Stomach (tissue), 9 donors: ENCODE results near the gene ANKRD28. TPM values are rescaled to one million over a fixed set of nuclear protein-coding genes. Genes with fewer than 3 reads are reported as not detected.
A peak's percentile ranks its signal among the peaks of the same experiment; 100 is the strongest.
"Not testable (repeated sequence)": the region's sequence is repeated elsewhere in the genome, so short reads cannot be mapped to it uniquely, and the experiment has no call there.

Experiments
- DNase-seq, 2 donors: peaks; one replicate each; pipeline versions ENCODE4 v3.0.0 to v3.0.0-alpha.2; 2013 to 2019
- H3K27ac ChIP-seq, 5 donors: fragments of 200-600 bp in 4 of 5; sonication (generic) in 4 of 5; one replicate each; pipeline ENCODE4 v1.5.1; 2013 to 2019; ENCODE audit warnings: mild to moderate bottlenecking in 1 of 5, moderate library complexity in 1 of 5
- H3K27me3 ChIP-seq, 3 donors: fragments of 200-600 bp; sonication (generic); one replicate each; pipeline ENCODE4 v1.5.1; 2017 to 2019; ENCODE audit warnings: mixed run types in 1 of 3
- H3K36me3 ChIP-seq, 4 donors: fragments of 200-600 bp; sonication (generic); 1 replicate in 3 of 4; 2 replicates in 1 of 4; pipeline ENCODE4 v1.5.1; 2016 to 2019
- H3K4me1 ChIP-seq, 4 donors: fragments of 200-600 bp; sonication (generic); one replicate each; pipeline ENCODE4 v1.5.1; 2016 to 2019
- H3K4me3 ChIP-seq, 4 donors: fragments of 200-600 bp; sonication (generic) in 3 of 4; one replicate each; pipeline ENCODE4 v1.5.1; 2016 to 2019; ENCODE audit warnings: mild to moderate bottlenecking in 1 of 4
- H3K9me3 ChIP-seq, 4 donors: fragments of 200-600 bp; sonication (generic); one replicate each; pipeline ENCODE4 v1.5.1; 2016 to 2019
- CTCF ChIP-seq, 7 experiments: fragments of 450-650 bp in 4 of 7; fragments of 200-600 bp in 3 of 7; sonication (generic) in 3 of 7; IDR thresholded peaks; one replicate each; pipeline ENCODE4 v1.5.1; 2016 to 2019; ENCODE audit warnings: antibody characterized with exemption in 7 of 7, control low read depth in 2 of 7, mild to moderate bottlenecking in 1 of 7
- EP300 ChIP-seq: sonication (generic); formaldehyde crosslinking; IDR thresholded peaks from one replicate; pipeline ENCODE4 v1.6.1; 2017; ENCODE audit warnings: antibody characterized with exemption
- POLR2A ChIP-seq, 4 donors: fragments of 450-650 bp; IDR thresholded peaks; one replicate each; pipeline ENCODE4 v1.6.1; 2016; ENCODE audit warnings: antibody characterized with exemption in 4 of 4, control low read depth in 2 of 4, mild to moderate bottlenecking in 1 of 4, moderate library complexity in 1 of 4
- POLR2AphosphoS5 ChIP-seq, 3 donors: sonication (generic); formaldehyde crosslinking; IDR thresholded peaks; one replicate each; pipeline ENCODE4 v1.6.1; 2016; ENCODE audit warnings: antibody characterized with exemption in 3 of 3
- WGBS, 5 donors: extraction: QIAGEN DNeasy Blood & Tissue Kit in 3 of 5; methylation state at CpG; one replicate each; pipeline versions ENCODE4 v1.1.5 to v1.1.7; 2013 to 2018; 5-methylcytosine and 5-hydroxymethylcytosine counted together
- intact Hi-C: fragments of 100-400 bp; cut with DNase I; formaldehyde crosslinking; loops from one replicate; pipeline ENCODE4 v1.15.1; 2023; ENCODE audit warnings: low total_unique reads
- polyA plus RNA-seq, 3 donors: library from polyadenylated mRNA; stranded (reverse); fragments of 200-250 nt; gene quantifications; one replicate each; pipeline ENCODE4 v1.2.3, GENCODE V29; 2013
- total RNA-seq, 5 donors: library from RNA; depleted of rRNA; stranded (reverse); fragments of >200 nt; gene quantifications; one replicate each; pipeline versions ENCODE4 v1.1.0 to v1.2.3, GENCODE V29; 2014 to 2016
- donor health status: healthy with polysubstance abuse.
- donor health status: Bipolar disorder and iron deficiency.
- donor health status: healthy.

Gene ANKRD28
- total and polyA plus RNA-seq, 8 donors = 6.8 to 102 (median 16.6) TPM

GRCh38 chr3:15782429-15782828 is 15.3 kb downstream of the ANKRD28 start:
- intact Hi-C loops = no loop called here
- no peaks in the 10 kb centered on the region for H3K27me3 ChIP-seq
- H3K36me3 ChIP-seq = no peaks in the 10 kb centered on the region
- TF ChIP-seq POLR2A (IDR thresholded peaks at IDR 0.05) (no peak), POLR2AphosphoS5 (IDR thresholded peaks at IDR 0.05) (no peak), CTCF (IDR thresholded peaks at IDR 0.05) (no peak), EP300 (no peak)
- peaks cover 0 to 38% (median 21%) of the 10 kb centered on the region in 4 donors for H3K4me1 ChIP-seq
- DNase-seq = no peak
- no peak overlapping the region for H3K27ac ChIP-seq
- no peaks in the 10 kb centered on the region for H3K9me3 ChIP-seq
- WGBS, 5 donors = 87 to 97% (median 93%) methylated on average over 2 of the region's 2 CpGs
- H3K4me3 ChIP-seq = no peak overlapping the region

GRCh38 chr3:15781637-15782402 is 16.0 kb downstream of the ANKRD28 start:
- H3K4me1 ChIP-seq = peaks cover 0 to 38% (median 21%) of the 10 kb centered on the region in 4 donors
- H3K36me3 ChIP-seq = no peaks in the 10 kb centered on the region
- no peaks in the 10 kb centered on the region for H3K27me3 ChIP-seq
- H3K27ac ChIP-seq = no peak overlapping the region
- intact Hi-C loops = no loop called here
- DNase-seq = no peak
- WGBS, 5 donors = 80 to 90% (median 82%) methylated on average over 6 of the region's 6 CpGs
- H3K4me3 ChIP-seq = no peak overlapping the region
- TF ChIP-seq POLR2A (IDR thresholded peaks at IDR 0.05) (no peak), EP300 (no peak), POLR2AphosphoS5 (IDR thresholded peaks at IDR 0.05) (peak in 1 of 3 donors; percentile 15), CTCF (IDR thresholded peaks at IDR 0.05) (no peak)
- no peaks in the 10 kb centered on the region for H3K9me3 ChIP-seq

- H3K27me3 ChIP-seq = no peaks in the 10 kb centered on the region
- no peak overlapping the region for H3K4me3 ChIP-seq
- H3K9me3 ChIP-seq = no peaks in the 10 kb centered on the region
- H3K36me3 ChIP-seq = no peaks in the 10 kb centered on the region
- H3K4me1 ChIP-seq = peaks cover 0 to 38% (median 21%) of the 10 kb centered on the region in 4 donors
- H3K27ac ChIP-seq = no peak overlapping the region
- TF ChIP-seq CTCF (IDR thresholded peaks at IDR 0.05) = no peak
- TF ChIP-seq POLR2A (IDR thresholded peaks at IDR 0.05) = no peak
- TF ChIP-seq EP300 = no peak
- TF ChIP-seq POLR2AphosphoS5 (IDR thresholded peaks at IDR 0.05) = no peak
- intact Hi-C loops = no loop called here
- DNase-seq = no peak
Observed at GRCh38 chr3:15781131-15781530, 16.6 kb downstream of the ANKRD28 start.

GRCh38 chr3:15779111-15779510 is 18.7 kb downstream of the ANKRD28 start:
- H3K27me3 ChIP-seq = no peaks in the 10 kb centered on the region
- intact Hi-C loops = no loop called here
- H3K4me1 ChIP-seq = peaks cover 4 to 41% (median 21%) of the 10 kb centered on the region in 4 donors
- no peak overlapping the region for H3K27ac ChIP-seq
- 75 to 88% (median 85%) methylated on average over 1 of the region's 1 CpG for WGBS, 5 donors
- H3K9me3 ChIP-seq = no peaks in the 10 kb centered on the region
- no peak for DNase-seq
- no peak for TF ChIP-seq POLR2AphosphoS5 (IDR thresholded peaks at IDR 0.05)
- no peak for TF ChIP-seq EP300
- H3K36me3 ChIP-seq = no peaks in the 10 kb centered on the region
- H3K4me3 ChIP-seq = no peak overlapping the region

GRCh38 chr3:15778332-15778858 is 19.4 kb downstream of the ANKRD28 start:
- Histone ChIP-seq H3K36me3 (no peaks in the 10 kb centered on the region), H3K27ac (no peak overlapping the region), H3K27me3 (no peaks in the 10 kb centered on the region), H3K4me1 (peaks cover 0 to 34% (median 17%) of the 10 kb centered on the region in 4 donors), H3K4me3 (no peak overlapping the region), H3K9me3 (no peaks in the 10 kb centered on the region)
- WGBS, 5 donors = 30 to 71% (median 45%) methylated on average over 2 of the region's 2 CpGs
- intact Hi-C loops = no loop called here
- DNase-seq = no peak
- no peak for TF ChIP-seq EP300
- TF ChIP-seq POLR2A (IDR thresholded peaks at IDR 0.05) = no peak
- TF ChIP-seq POLR2AphosphoS5 (IDR thresholded peaks at IDR 0.05) = no peak
- TF ChIP-seq CTCF (IDR thresholded peaks at IDR 0.05) = no peak

GRCh38 chr3:15774931-15775560 is 22.7 kb downstream of the ANKRD28 start:
- H3K4me3 ChIP-seq, DNase-seq, intact Hi-C loops, H3K36me3 ChIP-seq, H3K9me3 ChIP-seq, H3K27me3 ChIP-seq, H3K27ac ChIP-seq: not testable (repeated sequence)
- H3K4me1 ChIP-seq = peaks cover 0 to 19% (median 10%) of the 10 kb centered on the region in 4 donors
- 86 to 95% (median 94%) methylated on average over 6 of the region's 6 CpGs for WGBS, 5 donors
